Measurements from ENCODE around the gene GUK1.

The GUK1 gene

GRCh38 chr1:228102791-228103620, 37.1 kb upstream of the GUK1 start, which contains the start of gene C1orf35:
Gene C1orf35, minus strand, starts transcription at chr1:228103325. Its CDS starts 98 bp downstream, at chr1:228103227.
- Histone ChIP-seq H2AFZ (ENCODE audit: low read length) (peak within 1 kb of the TSS; percentile 89), H3K4me2 (ENCODE audit: low read depth, low read length, poor library complexity, severe bottlenecking) (peak within 1 kb of the TSS; percentile 81), H3K4me3 (ENCODE audit: low read length, poor library complexity, severe bottlenecking) (peak within 1 kb of the TSS; percentile 89), H3K9ac (ENCODE audit: low read depth, low read length, poor library complexity, severe bottlenecking) (peak within 1 kb of the TSS; percentile 80), H3K36me3 (ENCODE audit: insufficient read depth, low read length) (peaks cover 30% of the 10 kb centered on the region; the same call in 1 of the 2 replicates), H3F3A (ENCODE audit: low read depth) (no peaks in the 10 kb centered on the region), H3K9me3 (ENCODE audit: insufficient read depth, low read depth, low read length) (no peaks in the 10 kb centered on the region), H3K4me1 (ENCODE audit: insufficient read depth, low read length, poor library complexity, severe bottlenecking) (peaks cover 8% of the 10 kb centered on the region), H3K9me2 (replicated peaks; ENCODE audit: low read depth, low read length) (no peaks in the 10 kb centered on the region), H3K27me3 (ENCODE audit: insufficient read depth, low read length, poor library complexity, severe bottlenecking) (no peaks in the 10 kb centered on the region), H3K79me2 (ENCODE audit: insufficient read depth, low read length) (peaks cover 57% of the 10 kb centered on the region), H4K20me1 (ENCODE audit: insufficient read depth, low read length, poor library complexity, severe bottlenecking) (peaks cover 41% of the 10 kb centered on the region)
- TF ChIP-seq CTCF (conservative IDR thresholded peaks at IDR 0.05; ENCODE audit: low read length) = no peak
- no peak for TF ChIP-seq EZH2phosphoT487 (IDR thresholded peaks at IDR 0.05; ENCODE audit: borderline replicate concordance)

DNA sequence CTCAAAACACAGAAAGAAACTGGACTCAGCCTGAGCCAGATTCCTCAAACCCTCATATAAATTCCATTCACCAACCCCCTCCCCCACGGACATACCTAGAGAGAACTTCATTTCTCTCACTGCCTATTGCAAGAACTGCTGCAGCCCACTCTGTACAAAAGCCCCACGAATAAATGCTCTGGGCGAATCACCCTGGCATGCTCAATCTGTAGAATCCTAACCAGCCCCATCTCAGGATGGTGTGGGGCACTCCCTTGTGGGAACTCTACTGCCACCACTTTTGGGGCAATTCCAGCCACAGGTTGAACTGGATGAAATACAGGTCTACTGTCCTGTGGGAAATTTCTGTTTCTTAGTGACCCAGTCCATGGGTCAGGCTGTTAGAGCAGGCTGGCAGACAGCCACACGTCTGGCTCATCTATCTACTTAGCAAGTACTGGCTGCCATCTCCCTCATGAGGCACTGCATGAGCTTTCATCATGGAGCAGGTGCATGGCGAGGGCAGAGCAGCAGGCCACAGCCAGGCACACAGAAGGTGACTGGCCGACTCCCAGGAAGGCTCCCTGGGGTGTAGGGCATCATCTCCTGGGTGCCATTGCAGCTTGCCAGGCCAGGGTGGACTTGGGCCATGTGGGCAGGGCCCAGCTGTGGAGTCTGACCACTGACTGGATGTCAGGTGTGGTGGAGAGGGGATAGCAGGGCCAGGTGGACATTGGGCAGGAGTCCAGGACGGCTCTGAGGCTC, 35.4 kb upstream of the GUK1 start:
- Histone ChIP-seq H3K79me2 (ENCODE audit: insufficient read depth, low read length) (peaks cover 58% of the 10 kb centered on the region), H3K9ac (ENCODE audit: low read depth, low read length, poor library complexity, severe bottlenecking) (peak overlapping the region; percentile 80), H3K9me3 (ENCODE audit: insufficient read depth, low read depth, low read length) (no peaks in the 10 kb centered on the region), H3K36me3 (ENCODE audit: insufficient read depth, low read length) (peaks cover 13% of the 10 kb centered on the region; the same call in 1 of the 2 replicates), H3K4me3 (ENCODE audit: low read length, poor library complexity, severe bottlenecking) (no peak overlapping the region), H3F3A (ENCODE audit: low read depth) (no peaks in the 10 kb centered on the region), H3K27me3 (ENCODE audit: insufficient read depth, low read length, poor library complexity, severe bottlenecking) (no peaks in the 10 kb centered on the region), H3K4me1 (ENCODE audit: insufficient read depth, low read length, poor library complexity, severe bottlenecking) (peaks cover 16% of the 10 kb centered on the region), H4K20me1 (ENCODE audit: insufficient read depth, low read length, poor library complexity, severe bottlenecking) (peaks cover 29% of the 10 kb centered on the region), H3K4me2 (ENCODE audit: low read depth, low read length, poor library complexity, severe bottlenecking) (peak overlapping the region; percentile 81), H2AFZ (ENCODE audit: low read length) (no peak overlapping the region), H3K9me2 (replicated peaks; ENCODE audit: low read depth, low read length) (no peaks in the 10 kb centered on the region)
- TF ChIP-seq CTCF (conservative IDR thresholded peaks at IDR 0.05; ENCODE audit: low read length) (no peak), EZH2phosphoT487 (IDR thresholded peaks at IDR 0.05; ENCODE audit: borderline replicate concordance) (no peak)

DNA sequence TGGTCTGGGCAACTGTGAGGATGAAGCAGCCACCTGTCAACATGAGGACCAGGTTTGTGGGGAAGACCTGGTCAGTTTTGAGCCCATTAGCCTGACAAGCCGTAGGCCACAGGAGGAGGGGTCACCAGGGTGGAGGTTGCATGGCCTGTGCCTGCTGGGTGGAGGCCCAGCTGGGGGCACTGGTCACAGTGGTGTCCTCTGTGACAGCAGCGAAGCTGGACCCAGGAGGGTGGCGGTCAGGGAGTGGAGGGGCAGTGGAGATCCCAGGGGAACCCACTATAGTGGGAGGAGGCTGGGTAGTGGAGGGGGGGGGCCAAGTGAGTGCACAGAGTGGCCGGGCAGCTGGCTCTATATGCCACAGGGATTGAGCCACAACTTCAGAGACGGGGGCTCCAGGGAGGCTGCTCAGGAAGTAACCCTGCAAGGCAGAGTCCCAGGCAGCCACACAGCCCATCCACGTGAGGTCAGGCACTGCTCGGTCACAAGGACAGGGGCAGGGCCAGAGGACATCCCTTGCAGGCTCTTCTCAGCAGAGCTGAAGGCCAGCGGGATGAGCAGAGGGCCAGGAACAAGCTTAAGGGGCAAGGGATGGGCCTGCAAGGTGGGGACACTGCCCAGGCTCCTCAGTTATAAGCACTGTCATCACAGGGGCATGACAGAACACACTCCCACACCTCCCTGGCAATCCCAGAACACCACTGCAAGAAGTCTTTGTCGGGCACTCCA, 34.6 kb upstream of the GUK1 start:
- H3K79me2 ChIP-seq (ENCODE audit: insufficient read depth, low read length) = peaks cover 58% of the 10 kb centered on the region
- no peaks in the 10 kb centered on the region for H3K9me3 ChIP-seq (ENCODE audit: insufficient read depth, low read depth, low read length)
- H3K4me3 ChIP-seq (ENCODE audit: low read length, poor library complexity, severe bottlenecking) = no peak overlapping the region
- H3K4me2 ChIP-seq (ENCODE audit: low read depth, low read length, poor library complexity, severe bottlenecking) = no peak overlapping the region
- no peaks in the 10 kb centered on the region for H3F3A ChIP-seq (ENCODE audit: low read depth)
- peaks cover 6% of the 10 kb centered on the region; the same call in 1 of the 2 replicates for H3K36me3 ChIP-seq (ENCODE audit: insufficient read depth, low read length)
- H3K4me1 ChIP-seq (ENCODE audit: insufficient read depth, low read length, poor library complexity, severe bottlenecking) = peaks cover 23% of the 10 kb centered on the region
- TF ChIP-seq CTCF (conservative IDR thresholded peaks at IDR 0.05; ENCODE audit: low read length) (no peak), EZH2phosphoT487 (IDR thresholded peaks at IDR 0.05; ENCODE audit: borderline replicate concordance) (no peak)
- H3K9me2 ChIP-seq (replicated peaks; ENCODE audit: low read depth, low read length) = no peaks in the 10 kb centered on the region
- H3K9ac ChIP-seq (ENCODE audit: low read depth, low read length, poor library complexity, severe bottlenecking) = no peak overlapping the region
- no peaks in the 10 kb centered on the region for H3K27me3 ChIP-seq (ENCODE audit: insufficient read depth, low read length, poor library complexity, severe bottlenecking)
- peaks cover 24% of the 10 kb centered on the region for H4K20me1 ChIP-seq (ENCODE audit: insufficient read depth, low read length, poor library complexity, severe bottlenecking)
- H2AFZ ChIP-seq (ENCODE audit: low read length) = no peak overlapping the region

Data from Loucy (cell line).